22Rv1 (cell line): ENCODE results near the gene KCNS1.

ENCODE experiments used
- H3K27ac ChIP-seq: fragments of 450-650 bp; 2 replicates; pipeline ENCODE4 v1.5.1; 2017
- ZFX ChIP-seq: fragments of 450-650 bp; IDR thresholded peaks from 2 replicates; pipeline ENCODE4 v1.6.1; 2017; ENCODE audit warnings: antibody characterized with exemption, borderline replicate concordance
- TF ChIP-seq, protein P1 (sequence below): fragments of 450-650 bp; IDR thresholded peaks from 2 replicates; pipeline ENCODE4 v1.5.1; 2017; ENCODE audit warnings: mild to moderate bottlenecking

The KCNS1 gene

DNA sequence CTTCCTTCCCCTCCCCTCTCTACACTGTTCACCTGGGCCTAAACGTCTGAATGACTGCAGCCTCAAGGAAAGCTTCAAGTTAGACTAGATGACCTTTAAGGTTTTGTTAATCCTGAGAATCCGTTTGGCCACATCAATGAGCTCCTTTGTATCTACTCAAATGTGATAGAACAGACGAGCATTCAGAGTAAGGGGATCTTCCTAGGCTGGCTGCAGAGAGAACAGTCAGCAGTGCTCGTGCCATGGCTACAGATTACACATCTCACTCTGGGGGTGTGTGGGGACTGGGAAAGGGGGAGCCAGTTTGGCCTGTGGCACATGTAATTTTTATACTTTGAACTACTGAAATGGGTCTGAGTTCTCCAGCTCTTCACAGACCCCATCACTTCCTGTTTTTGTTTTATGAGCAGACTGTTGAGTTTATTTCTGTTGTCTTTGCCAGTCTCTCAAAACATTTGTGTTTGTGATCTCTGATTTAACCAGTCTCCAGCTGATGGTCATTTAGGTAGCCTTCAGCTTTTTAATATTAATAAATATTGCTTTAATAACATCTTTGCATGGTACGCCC lies 50.9 kb downstream of the KCNS1 start:
- TF ChIP-seq, protein P1, sequence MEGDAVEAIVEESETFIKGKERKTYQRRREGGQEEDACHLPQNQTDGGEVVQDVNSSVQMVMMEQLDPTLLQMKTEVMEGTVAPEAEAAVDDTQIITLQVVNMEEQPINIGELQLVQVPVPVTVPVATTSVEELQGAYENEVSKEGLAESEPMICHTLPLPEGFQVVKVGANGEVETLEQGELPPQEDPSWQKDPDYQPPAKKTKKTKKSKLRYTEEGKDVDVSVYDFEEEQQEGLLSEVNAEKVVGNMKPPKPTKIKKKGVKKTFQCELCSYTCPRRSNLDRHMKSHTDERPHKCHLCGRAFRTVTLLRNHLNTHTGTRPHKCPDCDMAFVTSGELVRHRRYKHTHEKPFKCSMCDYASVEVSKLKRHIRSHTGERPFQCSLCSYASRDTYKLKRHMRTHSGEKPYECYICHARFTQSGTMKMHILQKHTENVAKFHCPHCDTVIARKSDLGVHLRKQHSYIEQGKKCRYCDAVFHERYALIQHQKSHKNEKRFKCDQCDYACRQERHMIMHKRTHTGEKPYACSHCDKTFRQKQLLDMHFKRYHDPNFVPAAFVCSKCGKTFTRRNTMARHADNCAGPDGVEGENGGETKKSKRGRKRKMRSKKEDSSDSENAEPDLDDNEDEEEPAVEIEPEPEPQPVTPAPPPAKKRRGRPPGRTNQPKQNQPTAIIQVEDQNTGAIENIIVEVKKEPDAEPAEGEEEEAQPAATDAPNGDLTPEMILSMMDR, result no peak
- no peak for TF ChIP-seq ZFX
- no peak overlapping the region for H3K27ac ChIP-seq

DNA sequence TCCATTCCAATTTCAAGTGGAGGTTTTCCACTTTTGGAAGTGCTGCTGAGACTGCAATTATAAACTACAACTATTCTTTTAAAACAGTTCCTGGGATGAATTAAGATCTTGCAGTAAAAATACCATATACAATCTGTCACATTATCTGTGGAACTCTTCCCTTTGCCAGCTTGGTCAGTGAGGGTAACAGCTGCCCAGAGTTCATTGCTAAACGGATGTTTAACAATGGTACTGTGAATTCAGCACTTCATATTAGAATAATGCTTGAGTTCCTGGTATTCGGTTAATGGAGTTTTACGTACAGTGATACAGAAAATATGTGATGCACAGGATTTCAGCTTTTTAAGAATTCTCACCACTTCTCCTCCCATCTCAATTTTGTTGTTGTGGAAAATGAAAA lies 51.5 kb downstream of the KCNS1 start:
- H3K27ac ChIP-seq, result no peak overlapping the region
- TF ChIP-seq ZFX, result no peak
- TF ChIP-seq, protein P1, result no peak

DNA sequence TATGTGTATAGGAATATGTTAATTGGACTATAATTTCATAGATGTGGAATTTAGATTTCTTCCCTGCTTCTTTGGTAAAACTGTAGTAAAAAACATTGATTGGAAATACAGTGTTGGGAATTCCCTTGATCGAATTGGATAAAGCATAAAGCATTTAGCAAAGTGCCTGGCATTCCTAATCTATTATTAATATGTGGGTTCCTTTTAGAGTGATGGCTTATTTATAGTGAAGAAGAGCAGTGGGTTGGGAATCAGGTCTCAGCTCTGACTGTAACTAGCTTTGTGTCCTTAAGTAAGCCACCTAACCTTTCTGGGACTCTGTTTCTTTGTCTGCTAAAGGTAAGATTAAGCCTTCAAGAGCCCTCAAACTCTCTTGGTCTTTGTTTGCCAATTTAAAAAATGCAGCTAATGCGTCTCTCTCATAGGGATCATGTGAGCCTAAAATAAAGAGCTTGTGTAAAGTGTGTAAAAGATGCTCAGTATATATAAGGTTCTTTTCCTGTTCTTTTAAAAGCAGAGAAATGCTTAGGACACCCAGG lies 53.3 kb downstream of the KCNS1 start:
- H3K27ac ChIP-seq, result no peak overlapping the region
- TF ChIP-seq, protein P1, result no peak
- no peak for TF ChIP-seq ZFX

DNA sequence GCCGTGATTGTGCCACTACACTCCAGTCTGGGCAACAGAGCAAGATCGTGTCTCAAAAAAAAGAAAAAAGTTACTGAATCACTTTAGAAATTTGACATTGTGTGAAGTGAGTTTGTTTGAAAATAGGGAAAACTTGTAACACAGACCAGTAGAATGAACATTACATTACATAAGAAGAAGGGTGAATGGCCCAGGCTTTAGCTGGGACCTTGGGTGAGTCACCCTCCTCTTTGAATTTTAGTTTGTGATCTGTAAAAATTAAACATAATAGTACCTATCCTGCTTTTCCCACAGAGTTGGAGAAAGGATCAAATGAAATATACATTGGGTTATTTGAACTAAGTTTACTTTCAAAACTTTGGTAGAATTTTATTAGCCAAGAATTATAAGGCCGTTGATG lies 56.3 kb downstream of the KCNS1 start:
- TF ChIP-seq, protein P1, result no peak
- TF ChIP-seq ZFX, result no peak
- no peak overlapping the region for H3K27ac ChIP-seq

DNA sequence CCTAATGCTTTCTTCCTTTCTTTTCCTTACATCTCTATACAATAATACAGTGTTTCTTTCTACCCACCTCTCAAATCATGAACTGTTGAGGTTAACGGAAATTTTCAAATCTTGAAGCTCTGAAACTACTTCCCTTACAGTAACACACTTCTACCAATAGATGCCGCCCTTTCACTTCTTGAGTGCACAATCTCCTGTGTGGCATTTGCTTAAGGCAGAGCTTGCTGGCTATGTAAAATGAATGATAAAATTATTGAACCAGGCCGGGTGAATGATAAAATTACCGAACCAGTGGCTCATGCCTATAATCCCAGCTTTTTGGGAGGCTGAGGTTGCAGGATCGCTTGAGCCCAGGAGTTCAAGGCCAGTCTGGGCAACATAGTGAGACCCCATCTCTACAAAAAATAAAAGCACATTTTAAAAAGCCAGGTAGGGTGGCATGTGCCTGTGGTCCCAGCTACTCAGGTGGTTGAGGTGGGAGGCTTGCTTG lies 56.8 kb downstream of the KCNS1 start:
- no peak overlapping the region for H3K27ac ChIP-seq
- no peak for TF ChIP-seq ZFX
- TF ChIP-seq, protein P1, result peak; percentile 93

DNA sequence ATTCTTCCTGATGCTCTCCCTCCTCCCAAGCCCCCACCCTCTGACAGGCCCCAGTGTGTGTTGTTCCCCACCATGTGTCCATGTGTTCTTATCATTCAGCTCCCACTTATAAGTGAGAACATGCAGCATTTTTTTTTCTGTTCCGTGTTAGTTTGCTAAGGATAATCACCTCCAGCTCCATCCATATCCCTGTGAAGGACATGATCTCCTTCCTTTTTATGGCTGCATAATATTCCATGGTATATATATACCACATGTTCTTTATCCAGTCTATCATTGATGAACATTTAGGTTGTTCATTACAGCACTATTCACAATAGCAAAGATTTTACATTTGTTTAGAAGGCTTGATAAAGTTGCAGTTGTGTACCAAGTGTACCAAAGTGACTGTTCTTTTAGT lies 57.9 kb downstream of the KCNS1 start:
- TF ChIP-seq ZFX, result no peak
- TF ChIP-seq, protein P1, result no peak
- H3K27ac ChIP-seq, result no peak overlapping the region
